WTC11 (cell line): Measurements from ENCODE around the gene C13orf46. TPM values are rescaled to one million over a fixed set of nuclear protein-coding genes. Genes with fewer than 3 reads are reported as not detected.

ENCODE experiments used
- ATAC-seq: fragments of 200-7000 bp; cut with Tn5 transposase; 2 replicates; pipeline ENCODE4 v1.10.0; 2021; ENCODE audit warnings: mild to moderate bottlenecking, moderate library complexity
- CTCF ChIA-PET: fragments of 300-600 bp; sonication (Branson Sonifier 250); formaldehyde crosslinking; loops from one replicate; lab custom pipeline; 2021; ENCODE audit warnings: antibody characterized with exemption; lab: Charles Lee
- POLR2A ChIA-PET: fragments of 350-600 bp; sonication (Branson Sonifier 250); formaldehyde crosslinking; loops from one replicate; lab custom pipeline; 2021; ENCODE audit warnings: antibody characterized with exemption; lab: Charles Lee
- DNase-seq: peaks from one replicate; pipeline ENCODE4 v3.0.0; 2021; ENCODE audit warnings: low spot score
- H3K27ac Mint-ChIP-seq: 2 replicates; pipeline ENCODE4 v1.8.0; 2021; ENCODE audit warnings: mixed read lengths
- H3K27me3 Mint-ChIP-seq: 2 replicates; pipeline ENCODE4 v1.8.0; 2021; ENCODE audit warnings: low read depth, mild to moderate bottlenecking, moderate library complexity, mixed read lengths
- H3K36me3 Mint-ChIP-seq: 2 replicates; pipeline ENCODE4 v1.8.0; 2021; ENCODE audit warnings: mixed read lengths
- H3K4me1 Mint-ChIP-seq: 2 replicates; pipeline ENCODE4 v1.8.0; 2022; ENCODE audit warnings: mixed read lengths
- H3K4me3 Mint-ChIP-seq: 2 replicates; pipeline ENCODE4 v1.8.0; 2021; ENCODE audit warnings: mild to moderate bottlenecking, moderate library complexity, mixed read lengths
- H3K9me3 Mint-ChIP-seq: 2 replicates; pipeline ENCODE4 v1.8.0; 2021; ENCODE audit warnings: mixed read lengths
- AFF4 ChIP-seq: sonication (generic); formaldehyde crosslinking; IDR thresholded peaks from 2 replicates; pipeline ENCODE4 v1.8.1; 2023; ENCODE audit warnings: mild to moderate bottlenecking, missing genetic modification reagents, borderline replicate concordance
- ATF1 ChIP-seq: sonication (generic); formaldehyde crosslinking; IDR thresholded peaks from 2 replicates; pipeline ENCODE4 v1.8.1; 2023; ENCODE audit warnings: mild to moderate bottlenecking, moderate library complexity, missing genetic modification reagents
- ATF2 ChIP-seq: sonication (generic); formaldehyde crosslinking; IDR thresholded peaks from 2 replicates; pipeline ENCODE4 v1.8.1; 2022; ENCODE audit warnings: low read depth, missing genetic modification reagents, borderline replicate concordance
- CDX4 ChIP-seq: fragments of 250-450 bp; sonication (Bioruptor Pico); IDR thresholded peaks from 2 replicates; pipeline ENCODE4 v1.9.0; 2021; ENCODE audit warnings: moderate library complexity, mild to moderate bottlenecking, inconsistent platforms, borderline replicate concordance
- CREB1 ChIP-seq: sonication (generic); formaldehyde crosslinking; IDR thresholded peaks from 2 replicates; pipeline ENCODE4 v1.8.0; 2023; ENCODE audit warnings: mild to moderate bottlenecking, missing genetic modification reagents
- E2F1 ChIP-seq: sonication (generic); formaldehyde crosslinking; IDR thresholded peaks from 2 replicates; pipeline ENCODE4 v1.8.0; 2022; ENCODE audit warnings: mild to moderate bottlenecking, missing genetic modification reagents
- FOXJ3 ChIP-seq: sonication (generic); formaldehyde crosslinking; IDR thresholded peaks from 2 replicates; pipeline ENCODE4 v1.9.0; 2021; ENCODE audit warnings: missing genetic modification reagents, mild to moderate bottlenecking, borderline replicate concordance
- FOXK1 ChIP-seq: sonication (generic); formaldehyde crosslinking; IDR thresholded peaks from 2 replicates; pipeline ENCODE4 v1.8.0; 2022; ENCODE audit warnings: mild to moderate bottlenecking, moderate library complexity, missing genetic modification reagents
- GTF2I ChIP-seq: fragments of 250-450 bp; sonication (Bioruptor Pico); conservative IDR thresholded peaks from 2 replicates; pipeline ENCODE4 v1.4.0; 2021; ENCODE audit warnings: mild to moderate bottlenecking
- IRF2 ChIP-seq: sonication (generic); formaldehyde crosslinking; IDR thresholded peaks from 2 replicates; pipeline ENCODE4 v1.8.0; 2022; ENCODE audit warnings: low read depth, missing genetic modification reagents, borderline replicate concordance
- MAX ChIP-seq: sonication (generic); formaldehyde crosslinking; IDR thresholded peaks from 2 replicates; pipeline ENCODE4 v1.8.0; 2022; ENCODE audit warnings: mild to moderate bottlenecking, missing genetic modification reagents
- MLX ChIP-seq: sonication (generic); formaldehyde crosslinking; IDR thresholded peaks from 2 replicates; pipeline ENCODE4 v1.8.1; 2023; ENCODE audit warnings: mild to moderate bottlenecking, missing genetic modification reagents, moderate library complexity
- MYBL2 ChIP-seq: sonication (generic); formaldehyde crosslinking; IDR thresholded peaks from 2 replicates; pipeline ENCODE4 v1.8.1; 2023; ENCODE audit warnings: mild to moderate bottlenecking, moderate library complexity, missing genetic modification reagents
- NFATC4 ChIP-seq: fragments of 250-450 bp; sonication (Bioruptor Pico); IDR thresholded peaks from 2 replicates; pipeline ENCODE4 v1.9.0; 2021; ENCODE audit warnings: mild to moderate bottlenecking
- STAT6 ChIP-seq: sonication (generic); formaldehyde crosslinking; conservative IDR thresholded peaks from 2 replicates; pipeline ENCODE4 v1.8.1; 2023; ENCODE audit warnings: mild to moderate bottlenecking, low read depth, missing genetic modification reagents, moderate library complexity
- USF1 ChIP-seq: sonication (generic); formaldehyde crosslinking; IDR thresholded peaks from 2 replicates; pipeline ENCODE4 v1.8.0; 2022; ENCODE audit warnings: mild to moderate bottlenecking, missing genetic modification reagents
- ZNF317 ChIP-seq: sonication (generic); formaldehyde crosslinking; IDR thresholded peaks from 2 replicates; pipeline ENCODE4 v1.8.1; 2023; ENCODE audit warnings: low read depth, mild to moderate bottlenecking, moderate library complexity, missing genetic modification reagents, borderline replicate concordance
- ZNF423 ChIP-seq: fragments of 250-450 bp; sonication (Bioruptor Pico); IDR thresholded peaks from 2 replicates; pipeline ENCODE4 v2.1.2; 2022; ENCODE audit warnings: mild to moderate bottlenecking, moderate library complexity
- ZNF425 ChIP-seq: fragments of 250-450 bp; sonication (Bioruptor Pico); conservative IDR thresholded peaks from 2 replicates; pipeline ENCODE4 v1.9.0; 2021; ENCODE audit warnings: mild to moderate bottlenecking
- total RNA-seq: library from RNA; stranded (reverse); gene quantifications from 3 replicates; pipeline ENCODE4 v1.2.3, GENCODE V29; 2021

The C13orf46 gene
- total RNA-seq, 1 experiment from 2014 or later = 0.50 TPM

GRCh38 chr13:113907635-113908617 is 66.0 kb downstream of the C13orf46 start:
- H3K27ac Mint-ChIP-seq = no peak overlapping the region
- peaks cover 4% of the 10 kb centered on the region; the same call in 1 of the 2 replicates for H3K9me3 Mint-ChIP-seq
- ChIA-PET POLR2A (no interaction called here), CTCF (interaction anchor here (0.6 kb wide), 1 partner anchor 166 kb away, joined by 3 read pairs; no protein-coding TSS in a partner anchor)
- no peak overlapping the region for H3K4me3 Mint-ChIP-seq
- no peak for TF ChIP-seq MAX (CRISPR knock-in tag)
- TF ChIP-seq FOXK1 = no peak
- no peak for TF ChIP-seq CDX4
- TF ChIP-seq ZNF423 (CRISPR knock-in tag) = peak; percentile 64
- TF ChIP-seq MLX (CRISPR knock-in tag) = no peak
- no peak for TF ChIP-seq STAT6
- no peak for TF ChIP-seq GTF2I (CRISPR knock-in tag)
- TF ChIP-seq CREB1 = no peak
- ATAC-seq (no peak; the same call in 1 of the 2 replicates), DNase-seq (no peak)
- no peaks in the 10 kb centered on the region for H3K36me3 Mint-ChIP-seq
- H3K27me3 Mint-ChIP-seq = no peaks in the 10 kb centered on the region
- peaks cover 15% of the 10 kb centered on the region for H3K4me1 Mint-ChIP-seq

GRCh38 chr13:113906571-113906970 is 67.3 kb downstream of the C13orf46 start:
- ATAC-seq (no peak), DNase-seq (no peak)
- Mint-ChIP-seq H3K27me3 (no peaks in the 10 kb centered on the region), H3K27ac (no peak overlapping the region), H3K4me1 (peaks cover 15% of the 10 kb centered on the region), H3K36me3 (no peaks in the 10 kb centered on the region), H3K9me3 (peaks cover 4% of the 10 kb centered on the region; the same call in 1 of the 2 replicates), H3K4me3 (no peak overlapping the region)
- CTCF ChIA-PET = no interaction called here
- POLR2A ChIA-PET = no interaction called here
- TF ChIP-seq USF1 (no peak), ZNF317 (CRISPR knock-in tag) (no peak), E2F1 (no peak), ATF2 (CRISPR knock-in tag) (no peak), IRF2 (CRISPR knock-in tag) (no peak), AFF4 (CRISPR knock-in tag) (no peak), ZNF425 (CRISPR knock-in tag) (no peak), NFATC4 (CRISPR knock-in tag) (no peak), FOXJ3 (CRISPR knock-in tag) (no peak), MYBL2 (CRISPR knock-in tag) (no peak), ATF1 (CRISPR knock-in tag) (no peak)
